ENCODE data around the gene SMYD3. TPM values are rescaled to one million over a fixed set of nuclear protein-coding genes. Genes with fewer than 3 reads are reported as not detected.

Gene SMYD3
- total RNA-seq, 4 donors from 2014 or later = 12.0 to 15.0 (median 13.2) TPM

DNA sequence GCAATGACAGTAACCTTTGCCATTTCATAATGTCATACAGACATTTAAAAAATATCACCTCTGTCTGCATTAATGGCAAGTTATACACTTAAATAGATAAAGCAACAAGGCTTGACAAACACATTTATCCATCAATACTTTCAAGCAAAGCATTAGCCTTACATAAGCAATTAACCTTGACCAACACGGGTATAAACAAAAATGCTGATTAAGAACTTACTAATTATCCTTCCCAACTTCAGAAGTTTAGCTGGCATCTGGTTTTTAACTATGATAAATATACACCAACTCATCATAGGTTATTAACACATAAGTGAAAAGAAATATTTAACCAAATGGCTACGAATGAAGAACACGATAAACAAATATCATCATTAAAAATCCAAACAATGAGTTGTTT, 188.5 kb downstream of the SMYD3 start:
- DNase-seq (ENCODE audit: extremely low spot score) = no peak
- whole genome bisulfite sequencing = 92% methylated on average over 3 of the region's 3 CpGs
- TF ChIP-seq CTCF (IDR thresholded peaks at IDR 0.05) (no peak), EP300 (IDR thresholded peaks at IDR 0.05) (no peak), POLR2AphosphoS5 (IDR thresholded peaks at IDR 0.05) (no peak), POLR2A (IDR thresholded peaks at IDR 0.05; ENCODE audit: low read depth) (no peak)
- Histone ChIP-seq H3K4me1 (no peaks in the 10 kb centered on the region), H3K9me3 (no peaks in the 10 kb centered on the region), H3K27me3 (no peaks in the 10 kb centered on the region), H3K4me3 (no peak overlapping the region), H3K36me3 (no peaks in the 10 kb centered on the region), H3K27ac (replicated peaks in 1 of 4) (no peak overlapping the region)
- intact Hi-C loops (cut with DNase I) = no loop called here

GRCh38 chr1:246318036-246318359, 189.1 kb downstream of the SMYD3 start:
- intact Hi-C loops (cut with DNase I) = no loop called here
- H3K4me3 ChIP-seq = no peak overlapping the region
- H3K27ac ChIP-seq (replicated peaks in 1 of 4) = no peak overlapping the region
- no peaks in the 10 kb centered on the region for H3K36me3 ChIP-seq
- no peak for TF ChIP-seq EP300 (IDR thresholded peaks at IDR 0.05)
- no peak for TF ChIP-seq POLR2A (IDR thresholded peaks at IDR 0.05; ENCODE audit: low read depth)
- no peak for TF ChIP-seq POLR2AphosphoS5 (IDR thresholded peaks at IDR 0.05)
- no peak for TF ChIP-seq CTCF (IDR thresholded peaks at IDR 0.05)
- no peaks in the 10 kb centered on the region for H3K4me1 ChIP-seq
- DNase-seq (ENCODE audit: extremely low spot score) = no peak
- no peaks in the 10 kb centered on the region for H3K9me3 ChIP-seq
- H3K27me3 ChIP-seq = no peaks in the 10 kb centered on the region

DNA sequence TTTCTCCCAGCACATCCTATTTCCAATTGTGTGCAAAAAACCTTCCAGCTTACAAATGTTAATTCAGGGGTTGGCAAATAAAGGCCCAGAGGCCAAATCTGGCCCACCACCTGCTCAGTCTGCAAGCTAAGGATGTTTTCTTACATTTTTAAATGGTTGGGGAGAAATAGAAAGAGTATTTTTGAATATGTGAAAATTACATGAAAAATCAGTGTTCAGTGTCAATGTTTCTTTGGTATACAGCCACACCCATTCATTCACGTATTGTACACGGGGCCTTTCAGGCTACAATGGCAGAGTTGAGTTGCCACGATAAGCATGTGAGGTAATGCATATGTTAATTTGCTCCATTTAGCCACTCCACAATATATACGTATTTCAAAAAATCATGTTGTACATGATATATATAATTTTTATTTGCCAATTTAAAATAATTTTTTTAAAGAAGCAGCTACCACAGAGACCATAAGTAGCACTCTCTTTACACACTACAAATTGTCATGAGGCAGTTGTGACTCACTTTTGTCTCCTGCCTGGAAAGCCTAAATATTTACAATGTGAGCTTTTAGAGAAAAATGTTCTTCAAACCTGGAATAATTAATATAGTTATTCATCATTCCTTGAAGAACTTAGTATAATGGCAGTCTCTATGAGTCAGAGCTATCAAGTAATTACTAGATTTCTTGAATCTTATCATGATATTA, 189.6 kb downstream of the SMYD3 start:
- H3K36me3 ChIP-seq = no peaks in the 10 kb centered on the region
- H3K27ac ChIP-seq (replicated peaks in 1 of 4) = no peak overlapping the region
- no peaks in the 10 kb centered on the region for H3K4me1 ChIP-seq
- no peaks in the 10 kb centered on the region for H3K9me3 ChIP-seq
- H3K27me3 ChIP-seq = no peaks in the 10 kb centered on the region
- TF ChIP-seq CTCF (IDR thresholded peaks at IDR 0.05) (no peak), POLR2A (IDR thresholded peaks at IDR 0.05; ENCODE audit: low read depth) (no peak), EP300 (IDR thresholded peaks at IDR 0.05) (no peak), POLR2AphosphoS5 (IDR thresholded peaks at IDR 0.05) (no peak)
- DNase-seq (ENCODE audit: extremely low spot score) = no peak
- intact Hi-C loops (cut with DNase I) = no loop called here
- H3K4me3 ChIP-seq = no peak overlapping the region
- 87% methylated on average over 4 of the region's 4 CpGs for WGBS

DNA sequence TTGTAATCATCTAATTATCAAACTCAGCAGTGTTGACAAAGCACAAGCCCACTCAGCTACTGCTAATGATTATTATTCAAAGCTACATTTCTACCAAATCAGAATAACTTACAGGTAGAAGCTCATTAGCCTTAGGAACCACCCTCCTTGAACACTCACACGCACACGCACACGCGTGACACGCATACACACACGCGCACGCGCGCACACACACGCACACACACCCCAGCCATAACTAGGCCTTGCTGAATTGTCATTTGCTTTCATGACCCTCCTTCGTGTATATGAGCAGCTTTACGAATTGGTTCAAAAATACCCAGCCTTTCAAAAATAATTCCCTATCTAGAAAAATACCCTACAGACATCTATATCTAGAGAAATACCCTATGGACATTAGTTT, 195.6 kb downstream of the SMYD3 start:
- intact Hi-C loops (cut with DNase I) = no loop called here
- TF ChIP-seq CTCF (IDR thresholded peaks at IDR 0.05) (no peak), POLR2A (IDR thresholded peaks at IDR 0.05; ENCODE audit: low read depth) (no peak), EP300 (IDR thresholded peaks at IDR 0.05) (no peak), POLR2AphosphoS5 (IDR thresholded peaks at IDR 0.05) (no peak)
- Histone ChIP-seq H3K27ac (replicated peaks in 1 of 4) (no peak overlapping the region), H3K4me3 (no peak overlapping the region), H3K4me1 (no peaks in the 10 kb centered on the region), H3K27me3 (no peaks in the 10 kb centered on the region), H3K36me3 (no peaks in the 10 kb centered on the region), H3K9me3 (no peaks in the 10 kb centered on the region)
- 97% methylated on average over 13 of the region's 13 CpGs for WGBS
- no peak for DNase-seq (ENCODE audit: extremely low spot score)
